ENCODE measurements around the gene DCD. TPM values are rescaled to one million over a fixed set of nuclear protein-coding genes. Genes with fewer than 3 reads are reported as not detected.
"Not testable (repeated sequence)": the region's sequence is repeated elsewhere in the genome, so short reads cannot be mapped to it uniquely, and the experiment has no call there.

DCD gene
- total RNA-seq, 2 experiments from 2014 or later, result not detected

- Mint-ChIP-seq H3K4me1 (ENCODE audit: low read depth) (no peaks in the 10 kb centered on the region), H3K27me3 (peaks cover 11% of the 10 kb centered on the region), H3K4me3 (no peak overlapping the region), H3K9me3 (no peaks in the 10 kb centered on the region), H3K36me3 (no peaks in the 10 kb centered on the region), H3K27ac (no peak overlapping the region)
- DNase-seq, result no peak
- POLR2A ChIA-PET, result no interaction called here
- intact Hi-C loops (cut with micrococcal nuclease), result no loop called here
- CTCF ChIA-PET, result no interaction called here
Measured at GRCh38 chr12:54666008-54666407, 17.8 kb upstream of the DCD start.

GRCh38 chr12:54665022-54665635, 17.0 kb upstream of the DCD start:
- POLR2A ChIA-PET; H3K4me1 Mint-ChIP-seq (ENCODE audit: low read depth); intact Hi-C loops (cut with micrococcal nuclease); H3K27ac Mint-ChIP-seq; CTCF ChIA-PET; H3K9me3 Mint-ChIP-seq; DNase-seq; H3K27me3 Mint-ChIP-seq; H3K4me3 Mint-ChIP-seq; H3K36me3 Mint-ChIP-seq: not testable (repeated sequence)

- DNase-seq, result no peak
Measured at GRCh38 chr12:54663603-54664002, 15.4 kb upstream of the DCD start.

GRCh38 chr12:54662026-54662425, 13.9 kb upstream of the DCD start:
- H3K36me3 Mint-ChIP-seq, result no peaks in the 10 kb centered on the region
- no peaks in the 10 kb centered on the region for H3K4me1 Mint-ChIP-seq (ENCODE audit: low read depth)
- H3K27ac Mint-ChIP-seq, result no peak overlapping the region
- DNase-seq, result no peak
- H3K4me3 Mint-ChIP-seq, result no peak overlapping the region
- peaks cover 15% of the 10 kb centered on the region for H3K27me3 Mint-ChIP-seq
- intact Hi-C loops (cut with micrococcal nuclease), result no loop called here
- H3K9me3 Mint-ChIP-seq, result no peaks in the 10 kb centered on the region
- CTCF ChIA-PET, result interaction anchor here (1.1 kb wide), 1 partner anchor 18 kb away, joined by 3 read pairs; no protein-coding TSS in a partner anchor
- POLR2A ChIA-PET, result no interaction called here

More at GRCh38 chr12:54663603-54664002, 15.4 kb upstream of the DCD start:
- ChIA-PET POLR2A (no interaction called here), CTCF (no interaction called here)
- no peak overlapping the region for H3K4me3 Mint-ChIP-seq
- H3K36me3 Mint-ChIP-seq, result no peaks in the 10 kb centered on the region
- H3K4me1 Mint-ChIP-seq (ENCODE audit: low read depth), result no peaks in the 10 kb centered on the region
- peaks cover 9% of the 10 kb centered on the region for H3K27me3 Mint-ChIP-seq
- intact Hi-C loops (cut with micrococcal nuclease), result no loop called here
- H3K9me3 Mint-ChIP-seq, result no peaks in the 10 kb centered on the region
- no peak overlapping the region for H3K27ac Mint-ChIP-seq

- Mint-ChIP-seq H3K4me3 (no peak overlapping the region), H3K27ac (no peak overlapping the region), H3K4me1 (ENCODE audit: low read depth) (no peaks in the 10 kb centered on the region), H3K36me3 (no peaks in the 10 kb centered on the region), H3K9me3 (no peaks in the 10 kb centered on the region), H3K27me3 (peaks cover 15% of the 10 kb centered on the region)
- DNase-seq, result no peak
- POLR2A ChIA-PET, result no interaction called here
- intact Hi-C loops (cut with micrococcal nuclease), result no loop called here
- CTCF ChIA-PET, result interaction anchor here (1.1 kb wide), 1 partner anchor 17 kb away, joined by 3 read pairs; no protein-coding TSS in a partner anchor
Measured at GRCh38 chr12:54661048-54661447, 12.9 kb upstream of the DCD start.

GRCh38 chr12:54660320-54660962, 12.3 kb upstream of the DCD start:
- no peak for DNase-seq
- H3K27me3 Mint-ChIP-seq, result peaks cover 12% of the 10 kb centered on the region
- intact Hi-C loops (cut with micrococcal nuclease), result no loop called here
- no peak overlapping the region for H3K4me3 Mint-ChIP-seq
- H3K9me3 Mint-ChIP-seq, result no peaks in the 10 kb centered on the region
- no peaks in the 10 kb centered on the region for H3K36me3 Mint-ChIP-seq
- H3K4me1 Mint-ChIP-seq (ENCODE audit: low read depth), result no peaks in the 10 kb centered on the region
- POLR2A ChIA-PET, result no interaction called here
- CTCF ChIA-PET, result interaction anchor here (0.7 kb wide), 1 partner anchor 461 kb away, joined by 3 read pairs; no protein-coding TSS in a partner anchor
- no peak overlapping the region for H3K27ac Mint-ChIP-seq

- ChIA-PET POLR2A (no interaction called here), CTCF (interaction anchor here (0.6 to 2.4 kb wide), 31 partner anchors 9 to 495 kb away, joined by 3 to 19 read pairs (median 4); partner anchors contain the start of gene MUCL1)
- Mint-ChIP-seq H3K4me3 (no peak overlapping the region), H3K27ac (no peak overlapping the region), H3K4me1 (ENCODE audit: low read depth) (no peaks in the 10 kb centered on the region), H3K9me3 (no peaks in the 10 kb centered on the region), H3K27me3 (peaks cover 8% of the 10 kb centered on the region), H3K36me3 (no peaks in the 10 kb centered on the region)
- intact Hi-C loops (cut with micrococcal nuclease), result no loop called here
- peak; percentile 64 for DNase-seq
Measured at GRCh38 chr12:54658306-54659264, 10.4 kb upstream of the DCD start.

- no peaks in the 10 kb centered on the region for H3K9me3 Mint-ChIP-seq
- POLR2A ChIA-PET, result no interaction called here
- DNase-seq, result no peak
- no peaks in the 10 kb centered on the region for H3K36me3 Mint-ChIP-seq
- CTCF ChIA-PET, result interaction anchor here (0.8 to 1.8 kb wide), 4 partner anchors 23 to 415 kb away, joined by 3 to 8 read pairs (median 4); no protein-coding TSS in a partner anchor
- H3K27ac Mint-ChIP-seq, result no peak overlapping the region
- intact Hi-C loops (cut with micrococcal nuclease), result no loop called here
- peaks cover 17% of the 10 kb centered on the region for H3K27me3 Mint-ChIP-seq
- H3K4me3 Mint-ChIP-seq, result no peak overlapping the region
- H3K4me1 Mint-ChIP-seq (ENCODE audit: low read depth), result no peaks in the 10 kb centered on the region
Measured at GRCh38 chr12:54657105-54657607, 9.0 kb upstream of the DCD start.

GRCh38 chr12:54654926-54655325, 6.8 kb upstream of the DCD start:
- no peak overlapping the region for H3K27ac Mint-ChIP-seq
- ChIA-PET POLR2A (no interaction called here), CTCF (interaction anchor here (0.5 to 2.2 kb wide), 3 partner anchors 9 to 95 kb away, joined by 3 to 5 read pairs (median 5); no protein-coding TSS in a partner anchor)
- H3K36me3 Mint-ChIP-seq, result no peaks in the 10 kb centered on the region
- no peaks in the 10 kb centered on the region for H3K9me3 Mint-ChIP-seq
- intact Hi-C loops (cut with micrococcal nuclease), result no loop called here
- no peaks in the 10 kb centered on the region for H3K4me1 Mint-ChIP-seq (ENCODE audit: low read depth)
- H3K27me3 Mint-ChIP-seq, result peaks cover 16% of the 10 kb centered on the region
- H3K4me3 Mint-ChIP-seq, result no peak overlapping the region
- DNase-seq, result no peak

- Mint-ChIP-seq H3K36me3 (no peaks in the 10 kb centered on the region), H3K9me3 (no peaks in the 10 kb centered on the region), H3K27me3 (peaks cover 10% of the 10 kb centered on the region), H3K4me3 (no peak overlapping the region), H3K4me1 (ENCODE audit: low read depth) (no peaks in the 10 kb centered on the region), H3K27ac (no peak overlapping the region)
- intact Hi-C loops (cut with micrococcal nuclease), result no loop called here
- ChIA-PET CTCF (interaction anchor here (1.1 kb wide), 1 partner anchor 57 kb away, joined by 3 read pairs; no protein-coding TSS in a partner anchor), POLR2A (no interaction called here)
- no peak for DNase-seq
Measured at GRCh38 chr12:54653025-54653424, 4.9 kb upstream of the DCD start.

- no peaks in the 10 kb centered on the region for H3K9me3 Mint-ChIP-seq
- POLR2A ChIA-PET, result no interaction called here
- no peaks in the 10 kb centered on the region for H3K36me3 Mint-ChIP-seq
- intact Hi-C loops (cut with micrococcal nuclease), result no loop called here
- no peaks in the 10 kb centered on the region for H3K4me1 Mint-ChIP-seq (ENCODE audit: low read depth)
- no peak for DNase-seq
- CTCF ChIA-PET, result no interaction called here
- H3K4me3 Mint-ChIP-seq, result no peak overlapping the region
- H3K27ac Mint-ChIP-seq, result no peak overlapping the region
- peaks cover 18% of the 10 kb centered on the region for H3K27me3 Mint-ChIP-seq
Measured at GRCh38 chr12:54650889-54651288, 2.7 kb upstream of the DCD start.

GRCh38 chr12:54650409-54650808, 2.2 kb upstream of the DCD start:
- no peak for DNase-seq
- Mint-ChIP-seq H3K36me3 (no peaks in the 10 kb centered on the region), H3K4me3 (no peak overlapping the region), H3K27me3 (peaks cover 18% of the 10 kb centered on the region), H3K27ac (no peak overlapping the region), H3K4me1 (ENCODE audit: low read depth) (no peaks in the 10 kb centered on the region), H3K9me3 (no peaks in the 10 kb centered on the region)
- POLR2A ChIA-PET, result no interaction called here
- CTCF ChIA-PET, result interaction anchor here (2.1 kb wide), 1 partner anchor 8 kb away, joined by 15 read pairs; no protein-coding TSS in a partner anchor
- intact Hi-C loops (cut with micrococcal nuclease), result no loop called here
